Skeletal muscle satellite cell (primary cell): ENCODE data around the gene CIAO3. TPM values are rescaled to one million over a fixed set of nuclear protein-coding genes. Genes with fewer than 3 reads are reported as not detected.

ENCODE experiments used
- small RNA-seq: library from RNA; depleted of rRNA; stranded (forward); fragments of <200 nt; gene quantifications from one replicate; pipeline ENCODE3, GENCODE V24; 2012

Gene CIAO3

Small RNAs within 50 kb of the gene (small RNA-seq; reads per million reads assigned to genes)
- not detected for gene MIR662
